ENCODE results near the gene TMEM51. TPM values are rescaled to one million over a fixed set of nuclear protein-coding genes. Genes with fewer than 3 reads are reported as not detected.

The TMEM51 gene
- total and polyA plus RNA-seq, 9 of the 15 experiments (the other 6 are each of a cell fraction or from before 2014, with no cell fraction given): 0.06 to 1.4 (median 0.58) TPM

GRCh38 chr1:15177710-15178166 is 24.2 kb downstream of the TMEM51 start (continued):
- TF ChIP-seq CUX1 (CRISPR knock-in tag; IDR thresholded peaks at IDR 0.05) (no peak), ZNF41 (CRISPR knock-in tag; conservative IDR thresholded peaks at IDR 0.05) (no peak), BCLAF1 (IDR thresholded peaks at IDR 0.05; ENCODE audit: borderline replicate concordance in 1 of 2, control insufficient read depth in 1 of 2, low read depth in 2 of 2, low read length in 1 of 2) (no peak), NR2C1 (IDR thresholded peaks at IDR 0.05) (no peak), NR2C1 (tag; IDR thresholded peaks at IDR 0.05) (peak; percentile 69), ZHX1 (conservative IDR thresholded peaks at IDR 0.05; ENCODE audit: low read length) (no peak), HMGN3 (IDR thresholded peaks at IDR 0.05; ENCODE audit: borderline replicate concordance, extremely low read depth, insufficient read length, low read depth, low read length) (no peak), DNMT1 (IDR thresholded peaks at IDR 0.05) (no peak), ZNF699 (CRISPR knock-in tag; IDR thresholded peaks at IDR 0.05; ENCODE audit: insufficient replicate concordance) (no peak), GTF2B (IDR thresholded peaks at IDR 0.05; ENCODE audit: extremely low read depth, insufficient read length) (no peak), E2F1 (CRISPR knock-in tag; IDR thresholded peaks at IDR 0.05) (no peak), BACH1 (tag; IDR thresholded peaks at IDR 0.05) (no peak), ZNF263 (CRISPR knock-in tag; IDR thresholded peaks at IDR 0.05; ENCODE audit: borderline replicate concordance) (no peak), ZNF143 (CRISPR knock-in tag; IDR thresholded peaks at IDR 0.05) (no peak)
